GM18858 (cell line): Measurements from ENCODE around the gene SETX.

ENCODE experiments used
- ATAC-seq: cut with Tn5 transposase; IDR thresholded peaks from one replicate; pipeline ENCODE4 v1.9.1; 2021; ENCODE audit not compliant: unreplicated experiment

The SETX gene

DNA sequence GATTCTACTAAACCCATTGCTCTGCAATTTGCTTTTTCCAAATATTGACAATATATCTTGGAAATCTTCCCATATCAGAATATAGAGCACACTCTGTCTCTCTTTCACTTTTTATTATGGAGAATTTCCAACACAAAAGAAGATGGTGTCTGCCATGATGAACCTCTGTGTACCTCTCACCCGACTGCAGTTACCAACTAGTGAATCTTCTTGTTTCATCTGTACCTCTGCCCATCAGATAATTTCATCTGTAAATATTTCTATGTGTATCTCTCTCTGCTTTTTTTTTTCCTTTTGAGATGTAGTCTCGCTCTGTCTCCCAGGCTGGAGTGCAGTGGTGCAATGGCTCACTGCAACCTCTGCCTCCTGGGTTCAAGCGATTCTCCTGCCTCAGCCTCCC, 130.1 kb downstream of the SETX start:
- no peak for ATAC-seq

- ATAC-seq = no peak
These were observed 132.8 kb downstream of the SETX start for GRCh38 chr9:132221941-132222340.

GRCh38 chr9:132218208-132218607, 136.6 kb downstream of the SETX start:
- no peak for ATAC-seq

DNA sequence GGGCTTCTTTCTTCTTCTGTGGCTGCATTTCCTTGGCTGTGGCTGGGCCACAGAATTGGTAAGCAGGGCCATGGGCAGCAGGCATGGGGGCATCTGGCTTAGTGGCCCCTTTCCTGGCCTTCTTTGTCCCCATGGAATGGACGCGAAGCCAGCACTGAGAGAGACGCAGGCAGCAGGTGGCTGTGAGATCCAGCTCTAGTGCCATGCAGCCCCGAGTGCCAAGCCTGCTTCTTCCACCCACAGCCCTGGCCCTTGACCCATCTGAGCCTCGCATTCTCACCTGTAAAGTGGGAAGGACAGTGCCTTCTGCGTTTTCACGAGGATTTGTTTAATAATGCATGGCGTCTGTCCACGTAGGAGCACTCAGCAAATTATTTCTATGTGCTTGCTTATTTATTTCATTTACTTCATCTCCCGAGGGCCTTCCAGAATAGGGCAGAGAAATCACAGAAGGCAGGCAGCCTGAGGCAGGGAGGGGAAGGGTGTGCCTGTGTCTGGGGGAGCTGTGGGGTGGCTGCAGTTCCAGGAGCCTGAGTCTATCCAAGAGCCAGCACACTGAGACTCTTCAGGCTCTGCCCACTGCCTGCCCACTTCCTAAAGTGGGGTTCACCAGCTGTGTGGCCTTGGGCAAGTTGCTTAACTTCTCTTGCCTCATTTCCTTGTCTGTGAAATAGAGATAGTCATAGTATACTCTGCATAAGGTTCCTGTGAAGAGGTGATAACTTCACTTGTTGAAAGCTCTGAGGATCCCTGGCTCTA, 137.7 kb downstream of the SETX start:
- ATAC-seq = no peak

DNA sequence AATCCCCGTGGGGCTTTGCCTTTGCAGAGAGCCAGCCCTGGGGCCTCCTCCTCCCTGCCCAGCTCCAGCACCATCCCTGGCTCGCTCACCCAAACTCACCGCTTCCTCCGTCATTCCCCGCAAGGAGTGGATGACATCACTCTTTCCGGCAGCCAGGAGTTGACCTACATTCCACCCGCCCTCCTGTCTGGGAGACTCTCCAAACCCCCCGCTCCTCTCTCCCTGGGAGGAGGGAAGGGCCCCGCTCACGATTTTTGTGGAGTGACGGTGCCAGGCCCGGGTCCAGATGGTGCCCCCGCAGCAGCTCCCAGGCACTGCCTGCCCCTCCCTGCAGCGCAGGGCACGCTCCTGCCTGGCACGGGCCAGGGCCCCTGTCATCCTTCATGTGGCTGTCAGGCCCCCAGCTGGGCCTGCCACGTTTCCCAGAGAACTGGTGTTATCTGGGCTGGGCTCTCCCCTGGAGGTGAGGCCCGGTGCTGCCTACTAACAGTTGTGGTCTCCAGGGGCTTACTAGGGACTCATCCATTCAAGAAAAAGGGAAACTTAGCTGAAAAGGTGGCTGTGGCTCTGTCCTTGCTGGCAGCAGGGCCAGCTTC, 140.7 kb downstream of the SETX start:
- ATAC-seq = no peak

DNA sequence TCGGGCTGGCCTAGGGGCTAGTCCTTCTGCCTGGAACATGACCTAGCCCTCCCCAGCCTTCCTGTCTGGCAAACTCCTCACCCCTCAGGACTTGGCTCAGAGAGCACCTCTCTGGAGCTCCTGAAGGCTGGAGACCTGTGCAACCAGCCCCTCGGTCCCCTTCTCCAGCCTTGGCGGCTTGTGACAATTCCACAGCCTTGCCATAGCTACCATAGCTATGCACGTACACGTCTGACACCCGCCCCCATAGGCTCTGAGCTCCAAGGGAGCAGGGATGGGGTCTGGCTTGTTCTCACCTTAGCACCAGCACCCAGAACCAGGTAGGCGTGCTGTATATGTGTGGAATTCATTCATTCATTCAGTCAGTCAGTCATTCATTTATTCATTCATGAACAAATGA, 143.2 kb downstream of the SETX start:
- ATAC-seq = no peak
